HCT116 (cell line): ENCODE results near the gene MBNL2. TPM values are rescaled to one million over a fixed set of nuclear protein-coding genes. Genes with fewer than 3 reads are reported as not detected.

Experiments
- ATAC-seq: fragments of 200-7000 bp; cut with Tn5 transposase; 2 replicates; pipeline ENCODE4 v1.9.1; 2020; ENCODE audit warnings: mild to moderate bottlenecking, moderate library complexity
- BruUV-seq: library from RNA; stranded (reverse); fragments of 400-500 nt; replicated peaks from 2 replicates; lab custom pipeline; 2021; lab: Mats Ljungman, UMichigan
- CTCF ChIA-PET: fragments of 300-600 bp; sonication (Branson Sonifier 250); formaldehyde crosslinking; loops from one replicate; lab custom pipeline; 2021; ENCODE audit warnings: antibody characterized with exemption; lab: Charles Lee
- POLR2A ChIA-PET: fragments of 300-600, 350-600 bp; sonication (Branson Sonifier 250); formaldehyde crosslinking; loops from one replicate; lab custom pipeline; 2021; ENCODE audit warnings: antibody characterized with exemption; lab: Charles Lee
- RAD21 ChIA-PET, 2 experiments: fragments of 300-600 bp; sonication (Branson Sonifier 250); formaldehyde crosslinking; loops; one replicate each; lab custom pipeline; 2023; ENCODE audit warnings: low total read pairs in 2 of 2; ENCODE audit not compliant: uncharacterized antibody in 2 of 2, unreplicated experiment in 2 of 2, low non-redundant PET in 1 of 2; lab: Charles Lee
- DNase-seq: peaks from one replicate; pipeline ENCODE4 v3.0.0-alpha.2; 2010; ENCODE audit warnings: low read depth, low spot score
- H2AFZ ChIP-seq: fragments of 200-600 bp; shearing (Covaris generic), sonication (generic); 2 replicates; pipeline ENCODE4 v1.6.1; 2017; ENCODE audit warnings: low read depth, mixed run types, mixed read lengths, antibody characterized with exemption, low read length; ENCODE audit not compliant: poor library complexity, severe bottlenecking
- H3K27ac ChIP-seq: 2 replicates; pipeline ENCODE4 v1.5.1; 2012; ENCODE audit warnings: low read depth, low read length
- H3K27me3 ChIP-seq: fragments of 200-600 bp; sonication (generic); 2 replicates; pipeline ENCODE4 v1.6.1; 2016; ENCODE audit warnings: mixed run types, low read length, mixed read lengths; ENCODE audit not compliant: insufficient read depth
- H3K36me3 ChIP-seq, 2 experiments: fragments of 200-500 bp in 1 of 2; fragments of 200-600 bp in 1 of 2; sonication (Bioruptor generic) in 1 of 2; sonication (generic) in 1 of 2; 2 replicates each; pipeline versions ENCODE4 v1.5.1 to v1.6.1; 2014 to 2016; ENCODE audit warnings: low read length in 2 of 2, inconsistent platforms in 1 of 2, mixed read lengths in 1 of 2, mixed run types in 1 of 2; ENCODE audit not compliant: insufficient read depth in 2 of 2, control insufficient read depth in 1 of 2
- H3K4me1 ChIP-seq, 2 experiments: fragments of 200-600 bp in 1 of 2; sonication (generic) in 1 of 2; 2 replicates each; pipeline versions ENCODE4 v1.5.1 to v1.6.1; 2012 to 2017; ENCODE audit warnings: low read length in 2 of 2, inconsistent platforms in 1 of 2, mild to moderate bottlenecking in 1 of 2, mixed read lengths in 1 of 2, mixed run types in 1 of 2, moderate library complexity in 1 of 2; ENCODE audit not compliant: insufficient read depth in 2 of 2, control insufficient read depth in 1 of 2
- H3K4me2 ChIP-seq: fragments of 200-600 bp; sonication (generic); 2 replicates; pipeline ENCODE4 v1.6.1; 2017; ENCODE audit warnings: mixed run types, low read length, mixed read lengths
- H3K4me3 ChIP-seq, 2 experiments: fragments of 200-600 bp in 1 of 2; sonication (generic) in 1 of 2; replicated peaks in 1 of 2; 2 replicates each; pipeline ENCODE4 v1.5.1; 2011 to 2016; ENCODE audit warnings: low read length in 2 of 2, control low read depth in 1 of 2, low read depth in 1 of 2, mild to moderate bottlenecking in 1 of 2, mixed read lengths in 1 of 2, mixed run types in 1 of 2
- H3K79me2 ChIP-seq: fragments of 200-600 bp; sonication (generic); 2 replicates; pipeline ENCODE4 v1.6.1; 2017; ENCODE audit warnings: mild to moderate bottlenecking, mixed run types, low read length, moderate library complexity, mixed read lengths; ENCODE audit not compliant: insufficient read depth
- H3K9ac ChIP-seq: fragments of 200-600 bp; sonication (generic); 2 replicates; pipeline ENCODE4 v1.6.1; 2016; ENCODE audit warnings: low read length, mixed read lengths
- H3K9me2 ChIP-seq: fragments of 200-600 bp; sonication (generic), shearing (Covaris generic); 2 replicates; pipeline ENCODE4 v1.6.1; 2017; ENCODE audit warnings: mixed run types, mild to moderate bottlenecking, moderate library complexity; ENCODE audit not compliant: insufficient read depth
- H3K9me3 ChIP-seq, 2 experiments: fragments of 200-500 bp in 1 of 2; fragments of 200-600 bp in 1 of 2; sonication (Bioruptor generic) in 1 of 2; sonication (generic) in 1 of 2; 2 replicates each; pipeline ENCODE4 v1.6.1; 2014 to 2017; ENCODE audit warnings: low read length in 2 of 2, mixed read lengths in 2 of 2, inconsistent platforms in 1 of 2, low read depth in 1 of 2, mild to moderate bottlenecking in 1 of 2, mixed run types in 1 of 2, moderate library complexity in 1 of 2; ENCODE audit not compliant: control insufficient read depth in 1 of 2, insufficient read depth in 1 of 2
- H4K20me1 ChIP-seq: fragments of 200-600 bp; sonication (generic), shearing (Covaris generic); 2 replicates; pipeline ENCODE4 v1.6.1; 2017; ENCODE audit warnings: mixed run types, mild to moderate bottlenecking, moderate library complexity; ENCODE audit not compliant: insufficient read depth
- CBX3 ChIP-seq: IDR thresholded peaks from 2 replicates; pipeline ENCODE4 v1.6.1; 2012; ENCODE audit warnings: low read depth
- EGR1 ChIP-seq: IDR thresholded peaks from 2 replicates; pipeline ENCODE4 v1.6.1; 2012; ENCODE audit warnings: low read depth
- ELF1 ChIP-seq: IDR thresholded peaks from 2 replicates; pipeline ENCODE4 v1.6.1; 2012; ENCODE audit warnings: low read depth, borderline replicate concordance
- EZH2phosphoT487 ChIP-seq: fragments of 200-600 bp; IDR thresholded peaks from 2 replicates; pipeline ENCODE4 v1.6.1; 2018; ENCODE audit warnings: antibody characterized with exemption, borderline replicate concordance
- FOSL1 ChIP-seq: IDR thresholded peaks from 2 replicates; pipeline ENCODE4 v1.6.1; 2012; ENCODE audit warnings: low read depth
- POLR2A ChIP-seq: IDR thresholded peaks from 2 replicates; pipeline ENCODE4 v1.7.0; 2011; ENCODE audit warnings: borderline replicate concordance; ENCODE audit not compliant: insufficient read depth, insufficient read length; ENCODE audit errors: extremely low read depth
- POLR2AphosphoS5 ChIP-seq: IDR thresholded peaks from 2 replicates; pipeline ENCODE4 v1.6.1; 2011; ENCODE audit warnings: mild to moderate bottlenecking, low read depth, low read length, moderate library complexity
- SIN3A ChIP-seq: IDR thresholded peaks from 2 replicates; pipeline ENCODE4 v1.6.1; 2012; ENCODE audit warnings: low read depth
- SP1 ChIP-seq: IDR thresholded peaks from 2 replicates; pipeline ENCODE4 v1.6.1; 2012; ENCODE audit warnings: low read depth
- SRF ChIP-seq: IDR thresholded peaks from 2 replicates; pipeline ENCODE4 v1.6.1; 2012; ENCODE audit warnings: low read depth
- YY1 ChIP-seq: IDR thresholded peaks from 2 replicates; pipeline ENCODE4 v1.6.1; 2011; ENCODE audit warnings: low read length, low read depth, moderate library complexity, mild to moderate bottlenecking; ENCODE audit not compliant: insufficient replicate concordance; ENCODE audit errors: extremely low read depth
- ZFX ChIP-seq: fragments of 450-650 bp; IDR thresholded peaks from 2 replicates; pipeline ENCODE4 v1.6.1; 2017
- ZNF274 ChIP-seq: fragments of 200-500 bp; sonication (Bioruptor generic); IDR thresholded peaks from 2 replicates; pipeline ENCODE4 v1.6.1; 2014; ENCODE audit warnings: mild to moderate bottlenecking, low read depth, low read length, inconsistent platforms
- intact Hi-C: fragments of 100-400 bp; cut with micrococcal nuclease; formaldehyde crosslinking; loops from 2 replicates; pipeline ENCODE4 v1.10.0; 2022
- total RNA-seq: library from RNA; stranded (reverse); gene quantifications from one replicate; pipeline ENCODE4 v1.2.1, GENCODE V29; 2021; ENCODE audit not compliant: unreplicated experiment
- TF ChIP-seq, protein P1 (sequence below): IDR thresholded peaks from 2 replicates; pipeline ENCODE4 v1.6.1; 2011; ENCODE audit warnings: mild to moderate bottlenecking, low read length, moderate library complexity; ENCODE audit not compliant: insufficient replicate concordance; ENCODE audit errors: extremely low read depth

The MBNL2 gene
- total RNA-seq, 1 experiment from 2014 or later: 73.9 TPM

DNA sequence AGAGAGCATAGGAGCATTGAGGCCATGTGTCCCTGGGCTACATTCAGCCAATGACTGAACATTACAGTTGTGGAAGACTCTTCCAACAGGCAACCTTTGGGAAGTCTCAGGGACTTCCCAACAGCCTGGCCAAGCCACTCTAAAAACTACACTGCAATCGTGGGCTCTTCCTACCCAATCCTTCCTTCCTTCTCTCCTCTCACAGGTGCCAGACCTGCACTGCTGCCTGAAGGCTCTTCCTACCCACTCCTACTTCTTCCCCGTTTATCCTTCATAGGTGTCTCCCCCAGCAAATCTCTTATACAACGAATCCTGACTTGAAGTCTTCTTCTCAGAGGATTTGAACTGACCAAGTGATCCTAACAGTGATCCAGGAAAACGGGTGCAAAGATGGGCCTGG, 47.1 kb upstream of the MBNL2 start:
- intact Hi-C loops: no loop called here
- POLR2A ChIA-PET: no interaction called here
- DNase-seq (no peak), ATAC-seq (no peak)
- RAD21 ChIA-PET: no interaction called here
- CTCF ChIA-PET: no interaction called here
- H3K4me2 ChIP-seq: no peak overlapping the region
- no TSS peak for BruUV-seq
- H3K9me2 ChIP-seq: no peaks in the 10 kb centered on the region
- TF ChIP-seq ELF1 (no peak), SRF (no peak), EZH2phosphoT487 (no peak), POLR2A (no peak), SP1 (no peak), YY1 (no peak), EGR1 (no peak), ZFX (no peak), SIN3A (no peak), CBX3 (no peak), POLR2AphosphoS5 (no peak), ZNF274 (no peak), FOSL1 (no peak)
- TF ChIP-seq, protein P1, sequence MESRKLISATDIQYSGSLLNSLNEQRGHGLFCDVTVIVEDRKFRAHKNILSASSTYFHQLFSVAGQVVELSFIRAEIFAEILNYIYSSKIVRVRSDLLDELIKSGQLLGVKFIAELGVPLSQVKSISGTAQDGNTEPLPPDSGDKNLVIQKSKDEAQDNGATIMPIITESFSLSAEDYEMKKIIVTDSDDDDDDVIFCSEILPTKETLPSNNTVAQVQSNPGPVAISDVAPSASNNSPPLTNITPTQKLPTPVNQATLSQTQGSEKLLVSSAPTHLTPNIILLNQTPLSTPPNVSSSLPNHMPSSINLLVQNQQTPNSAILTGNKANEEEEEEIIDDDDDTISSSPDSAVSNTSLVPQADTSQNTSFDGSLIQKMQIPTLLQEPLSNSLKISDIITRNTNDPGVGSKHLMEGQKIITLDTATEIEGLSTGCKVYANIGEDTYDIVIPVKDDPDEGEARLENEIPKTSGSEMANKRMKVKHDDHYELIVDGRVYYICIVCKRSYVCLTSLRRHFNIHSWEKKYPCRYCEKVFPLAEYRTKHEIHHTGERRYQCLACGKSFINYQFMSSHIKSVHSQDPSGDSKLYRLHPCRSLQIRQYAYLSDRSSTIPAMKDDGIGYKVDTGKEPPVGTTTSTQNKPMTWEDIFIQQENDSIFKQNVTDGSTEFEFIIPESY: no peak
- no peak overlapping the region for H3K27ac ChIP-seq
- H3K9me3 ChIP-seq: no peaks in the 10 kb centered on the region
- H3K79me2 ChIP-seq: no peaks in the 10 kb centered on the region
- H3K9ac ChIP-seq: no peak overlapping the region
- no peaks in the 10 kb centered on the region for H3K36me3 ChIP-seq
- no peaks in the 10 kb centered on the region for H4K20me1 ChIP-seq
- H2AFZ ChIP-seq: no peak overlapping the region
- no peaks in the 10 kb centered on the region for H3K27me3 ChIP-seq
- H3K4me3 ChIP-seq: no peak overlapping the region
- peaks cover 0 to 8% of the 10 kb centered on the region in 2 experiments; a peak in 1 of 4 replicates for H3K4me1 ChIP-seq
